ENCODE measurements around the gene TRPV5. TPM values are rescaled to one million over a fixed set of nuclear protein-coding genes. Genes with fewer than 3 reads are reported as not detected.
"Not testable (repeated sequence)": the region's sequence is repeated elsewhere in the genome, so short reads cannot be mapped to it uniquely, and the experiment has no call there.

TRPV5 gene
- total RNA-seq (2014; rRNA removed; shearing (Covaris generic)) (0.06 TPM in 1 of 2 replicates, not detected in the other), total RNA-seq (2022) (not detected in 2 replicates), Bru-seq, nascent RNA (percentile 12 among the genes with signal in this experiment), BruChase-seq, experiment 1, labeled RNA remaining after a 6-hour chase (percentile 10 among the genes with signal in this experiment), BruChase-seq, experiment 2, labeled RNA remaining after a 2-hour chase (percentile 10 among the genes with signal in this experiment)
- long read RNA-seq = 0 reads

DNA sequence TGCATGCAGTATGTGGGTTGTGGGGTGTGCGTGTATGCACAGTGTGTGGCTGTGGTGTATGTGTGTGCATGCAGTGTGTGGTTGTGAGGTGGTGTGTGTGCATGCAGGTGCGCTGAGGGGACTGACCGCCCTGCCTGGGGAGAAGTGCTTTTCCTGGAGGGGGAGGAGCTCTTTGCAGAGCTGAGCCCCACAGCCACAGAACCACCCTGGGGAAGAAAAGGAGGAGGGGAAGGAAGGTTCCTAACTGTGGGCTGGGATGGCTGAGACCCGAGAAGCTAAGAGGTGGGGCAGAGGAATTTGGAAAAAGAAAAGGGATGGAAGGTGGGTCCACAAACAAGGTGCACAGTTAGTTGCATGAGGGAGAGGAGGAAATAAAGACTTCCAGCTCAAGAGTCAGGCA is at the start of gene TRPV5:
TSS of gene TRPV5 (minus strand) at position 123 of the 400 bp plus-strand sequence. CDS start 287 bp downstream, outside the sequence.
- Histone ChIP-seq H3K9me2 (ENCODE audit: insufficient read depth, low read length) (no peaks in the 10 kb centered on the region), H2AFZ (ENCODE audit: low read length) (no peak within 1 kb of the TSS), H3K36me3 (ENCODE audit: insufficient read depth, low read length) (no peaks in the 10 kb centered on the region), H3K79me2 (ENCODE audit: insufficient read depth, low read depth, low read length) (no peaks in the 10 kb centered on the region), H3K27ac (ENCODE audit: low read depth, low read length, poor library complexity, severe bottlenecking) (no peak within 1 kb of the TSS), H4K20me1 (ENCODE audit: insufficient read depth, low read length) (no peaks in the 10 kb centered on the region), H3K4me3 (ENCODE audit: low read depth, low read length, poor library complexity, severe bottlenecking) (no peak within 1 kb of the TSS), H3K4me2 (ENCODE audit: low read length) (no peak within 1 kb of the TSS), H3K9me3 (ENCODE audit: low read length) (no peaks in the 10 kb centered on the region), H3K4me1 (ENCODE audit: insufficient read depth, low read length, poor library complexity, severe bottlenecking) (no peaks in the 10 kb centered on the region)
- CTCF ChIA-PET (ENCODE audit: unreplicated experiment) = no interaction called here
- no TSS peak for BruUV-seq (replicated peaks)
- intact Hi-C loops (cut with micrococcal nuclease; ENCODE audit: unreplicated experiment) = no loop called here
- TF ChIP-seq, protein P1, sequence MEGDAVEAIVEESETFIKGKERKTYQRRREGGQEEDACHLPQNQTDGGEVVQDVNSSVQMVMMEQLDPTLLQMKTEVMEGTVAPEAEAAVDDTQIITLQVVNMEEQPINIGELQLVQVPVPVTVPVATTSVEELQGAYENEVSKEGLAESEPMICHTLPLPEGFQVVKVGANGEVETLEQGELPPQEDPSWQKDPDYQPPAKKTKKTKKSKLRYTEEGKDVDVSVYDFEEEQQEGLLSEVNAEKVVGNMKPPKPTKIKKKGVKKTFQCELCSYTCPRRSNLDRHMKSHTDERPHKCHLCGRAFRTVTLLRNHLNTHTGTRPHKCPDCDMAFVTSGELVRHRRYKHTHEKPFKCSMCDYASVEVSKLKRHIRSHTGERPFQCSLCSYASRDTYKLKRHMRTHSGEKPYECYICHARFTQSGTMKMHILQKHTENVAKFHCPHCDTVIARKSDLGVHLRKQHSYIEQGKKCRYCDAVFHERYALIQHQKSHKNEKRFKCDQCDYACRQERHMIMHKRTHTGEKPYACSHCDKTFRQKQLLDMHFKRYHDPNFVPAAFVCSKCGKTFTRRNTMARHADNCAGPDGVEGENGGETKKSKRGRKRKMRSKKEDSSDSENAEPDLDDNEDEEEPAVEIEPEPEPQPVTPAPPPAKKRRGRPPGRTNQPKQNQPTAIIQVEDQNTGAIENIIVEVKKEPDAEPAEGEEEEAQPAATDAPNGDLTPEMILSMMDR (conservative IDR thresholded peaks at IDR 0.05; ENCODE audit: low read length) = no peak
- no peak for TF ChIP-seq EZH2phosphoT487 (IDR thresholded peaks at IDR 0.05; ENCODE audit: borderline replicate concordance, low read depth, low read length)
- POLR2A ChIA-PET = interaction anchor here (0.6 kb wide), 1 partner anchor 12 kb away, joined by 3 read pairs; no protein-coding TSS in a partner anchor
- DNase-seq (ENCODE audit: low spot score) = no peak

GRCh38 chr7:142978402-142978801 is 44.9 kb upstream of the TRPV5 start:
- CTCF ChIA-PET (ENCODE audit: unreplicated experiment); BruUV-seq (replicated peaks); H3K27ac ChIP-seq (ENCODE audit: low read depth, low read length, poor library complexity, severe bottlenecking); H4K20me1 ChIP-seq (ENCODE audit: insufficient read depth, low read length); H3K9me3 ChIP-seq (ENCODE audit: low read length); H3K79me2 ChIP-seq (ENCODE audit: insufficient read depth, low read depth, low read length); POLR2A ChIA-PET; H3K4me2 ChIP-seq (ENCODE audit: low read length); H3K9me2 ChIP-seq (ENCODE audit: insufficient read depth, low read length); H3K4me3 ChIP-seq (ENCODE audit: low read depth, low read length, poor library complexity, severe bottlenecking); H3K36me3 ChIP-seq (ENCODE audit: insufficient read depth, low read length); intact Hi-C loops (cut with micrococcal nuclease; ENCODE audit: unreplicated experiment); H2AFZ ChIP-seq (ENCODE audit: low read length); DNase-seq (ENCODE audit: low spot score); H3K4me1 ChIP-seq (ENCODE audit: insufficient read depth, low read length, poor library complexity, severe bottlenecking): not testable (repeated sequence)

GRCh38 chr7:142974626-142975025 is 41.1 kb upstream of the TRPV5 start:
- no peak for DNase-seq (ENCODE audit: low spot score)
- no peaks in the 10 kb centered on the region for H4K20me1 ChIP-seq (ENCODE audit: insufficient read depth, low read length)
- 0 out of 2 replicates have a peak, but pooled peaks cover 7% of the 10 kb centered on the region for H3K9me3 ChIP-seq (ENCODE audit: low read length)
- BruUV-seq (replicated peaks) = no TSS peak
- POLR2A ChIA-PET = interaction anchor here (0.7 kb wide), 1 partner anchor 257 kb away, joined by 5 read pairs; no protein-coding TSS in a partner anchor
- no peaks in the 10 kb centered on the region for H3K36me3 ChIP-seq (ENCODE audit: insufficient read depth, low read length)
- intact Hi-C loops (cut with micrococcal nuclease; ENCODE audit: unreplicated experiment) = no loop called here
- CTCF ChIA-PET (ENCODE audit: unreplicated experiment) = no interaction called here
- no peaks in the 10 kb centered on the region for H3K9me2 ChIP-seq (ENCODE audit: insufficient read depth, low read length)
- H3K79me2 ChIP-seq (ENCODE audit: insufficient read depth, low read depth, low read length) = no peaks in the 10 kb centered on the region
- no peak overlapping the region for H3K4me3 ChIP-seq (ENCODE audit: low read depth, low read length, poor library complexity, severe bottlenecking)
- H2AFZ ChIP-seq (ENCODE audit: low read length) = no peak overlapping the region
- no peak overlapping the region for H3K4me2 ChIP-seq (ENCODE audit: low read length)
- TF ChIP-seq, protein P1 (conservative IDR thresholded peaks at IDR 0.05; ENCODE audit: low read length) = no peak
- no peak for TF ChIP-seq EZH2phosphoT487 (IDR thresholded peaks at IDR 0.05; ENCODE audit: borderline replicate concordance, low read depth, low read length)
- H3K4me1 ChIP-seq (ENCODE audit: insufficient read depth, low read length, poor library complexity, severe bottlenecking) = no peaks in the 10 kb centered on the region
- no peak overlapping the region for H3K27ac ChIP-seq (ENCODE audit: low read depth, low read length, poor library complexity, severe bottlenecking)

Data from OCI-LY7 (cell line).